ENCODE results near the gene SPOP.

Gene SPOP

GRCh38 chr17:49595980-49596379, 81.9 kb downstream of the SPOP start:
- Histone ChIP-seq H2AFZ (no peak overlapping the region), H3K9me3 (ENCODE audit: control insufficient read depth, low read length) (no peaks in the 10 kb centered on the region), H3K4me3 (ENCODE audit: low read depth, low read length) (no peak overlapping the region), H3K4me1 (no peaks in the 10 kb centered on the region), H3K9ac (no peak overlapping the region), H3K4me2 (ENCODE audit: low read length) (no peak overlapping the region), H3K79me2 (no peaks in the 10 kb centered on the region), H3K36me3 (ENCODE audit: control insufficient read depth, insufficient read depth, low read length) (no peaks in the 10 kb centered on the region), H3K27ac (no peak overlapping the region), H3K27me3 (ENCODE audit: control insufficient read depth, insufficient read depth, low read length) (no peaks in the 10 kb centered on the region)
- TF ChIP-seq CTCF (IDR thresholded peaks at IDR 0.05) = no peak

- H3K27me3 ChIP-seq (ENCODE audit: control insufficient read depth, insufficient read depth, low read length) = no peaks in the 10 kb centered on the region
- TF ChIP-seq CTCF (IDR thresholded peaks at IDR 0.05) = no peak
- H3K4me1 ChIP-seq = no peaks in the 10 kb centered on the region
- H3K36me3 ChIP-seq (ENCODE audit: control insufficient read depth, insufficient read depth, low read length) = no peaks in the 10 kb centered on the region
- H3K9me3 ChIP-seq (ENCODE audit: control insufficient read depth, low read length) = no peaks in the 10 kb centered on the region
- no peaks in the 10 kb centered on the region for H3K79me2 ChIP-seq
- no peak overlapping the region for H3K4me3 ChIP-seq (ENCODE audit: low read depth, low read length)
- no peak overlapping the region for H3K27ac ChIP-seq
- H3K9ac ChIP-seq = no peak overlapping the region
- H2AFZ ChIP-seq = no peak overlapping the region
- no peak overlapping the region for H3K4me2 ChIP-seq (ENCODE audit: low read length)
Observed at GRCh38 chr17:49595328-49595727, 82.6 kb downstream of the SPOP start.

GRCh38 chr17:49592263-49592662, 85.6 kb downstream of the SPOP start:
- Histone ChIP-seq H3K4me3 (ENCODE audit: low read depth, low read length) (no peak overlapping the region), H2AFZ (no peak overlapping the region), H3K4me1 (no peaks in the 10 kb centered on the region), H3K4me2 (ENCODE audit: low read length) (no peak overlapping the region), H3K9me3 (ENCODE audit: control insufficient read depth, low read length) (no peaks in the 10 kb centered on the region), H3K27ac (no peak overlapping the region), H3K9ac (no peak overlapping the region), H3K36me3 (ENCODE audit: control insufficient read depth, insufficient read depth, low read length) (no peaks in the 10 kb centered on the region), H3K79me2 (no peaks in the 10 kb centered on the region), H3K27me3 (ENCODE audit: control insufficient read depth, insufficient read depth, low read length) (no peaks in the 10 kb centered on the region)
- no peak for TF ChIP-seq CTCF (IDR thresholded peaks at IDR 0.05)

GRCh38 chr17:49590874-49591273, 87.0 kb downstream of the SPOP start:
- Histone ChIP-seq H3K27me3 (ENCODE audit: control insufficient read depth, insufficient read depth, low read length) (no peaks in the 10 kb centered on the region), H3K9me3 (ENCODE audit: control insufficient read depth, low read length) (no peaks in the 10 kb centered on the region), H3K4me2 (ENCODE audit: low read length) (no peak overlapping the region), H3K9ac (no peak overlapping the region), H3K4me1 (no peaks in the 10 kb centered on the region), H3K27ac (no peak overlapping the region), H3K4me3 (ENCODE audit: low read depth, low read length) (no peak overlapping the region), H2AFZ (no peak overlapping the region), H3K79me2 (no peaks in the 10 kb centered on the region), H3K36me3 (ENCODE audit: control insufficient read depth, insufficient read depth, low read length) (no peaks in the 10 kb centered on the region)
- TF ChIP-seq CTCF (IDR thresholded peaks at IDR 0.05) = no peak

- Histone ChIP-seq H3K36me3 (ENCODE audit: control insufficient read depth, insufficient read depth, low read length) (no peaks in the 10 kb centered on the region), H3K9ac (no peak overlapping the region), H2AFZ (no peak overlapping the region), H3K4me1 (no peaks in the 10 kb centered on the region), H3K4me2 (ENCODE audit: low read length) (no peak overlapping the region), H3K9me3 (ENCODE audit: control insufficient read depth, low read length) (no peaks in the 10 kb centered on the region), H3K4me3 (ENCODE audit: low read depth, low read length) (no peak overlapping the region), H3K79me2 (no peaks in the 10 kb centered on the region), H3K27ac (no peak overlapping the region), H3K27me3 (ENCODE audit: control insufficient read depth, insufficient read depth, low read length) (no peaks in the 10 kb centered on the region)
- no peak for TF ChIP-seq CTCF (IDR thresholded peaks at IDR 0.05)
Observed at GRCh38 chr17:49589577-49589927, 88.3 kb downstream of the SPOP start.
